ENCODE data around the gene NBAS.
"Not testable (repeated sequence)": the region's sequence is repeated elsewhere in the genome, so short reads cannot be mapped to it uniquely, and the experiment has no call there.

Gene NBAS

GRCh38 chr2:15250946-15251345 lies 310.2 kb downstream of the NBAS start:
- H3K9ac ChIP-seq (ENCODE audit: low read length); H3K4me2 ChIP-seq (ENCODE audit: low read length, poor library complexity, severe bottlenecking); H2AFZ ChIP-seq (ENCODE audit: low read depth, low read length); H3K23ac ChIP-seq (ENCODE audit: low read length in 2 of 2); H3K79me1 ChIP-seq (replicated peaks; ENCODE audit: low read length, poor library complexity, severe bottlenecking); H3K4me1 ChIP-seq (ENCODE audit: control insufficient read depth, insufficient read depth, low read depth, low read length); H4K91ac ChIP-seq (ENCODE audit: low read length); H3K27ac ChIP-seq (ENCODE audit: low read length, poor library complexity, severe bottlenecking); H2BK5ac ChIP-seq (ENCODE audit: low read depth, low read length, poor library complexity, severe bottlenecking); DNase-seq; H3K27me3 ChIP-seq (ENCODE audit: control insufficient read depth in 1 of 2, insufficient read depth in 1 of 2, low read length in 2 of 2); H4K8ac ChIP-seq (ENCODE audit: low read length); H3K18ac ChIP-seq (ENCODE audit: low read depth in 1 of 2, low read length in 2 of 2); H2BK12ac ChIP-seq (ENCODE audit: low read length in 2 of 2); H2AK5ac ChIP-seq (ENCODE audit: low read length, severe bottlenecking); H3K9me3 ChIP-seq (ENCODE audit: control insufficient read depth, low read length); H2BK15ac ChIP-seq (ENCODE audit: low read depth, poor library complexity, severe bottlenecking); H2BK120ac ChIP-seq (ENCODE audit: low read depth, low read length); H3K4me3 ChIP-seq (ENCODE audit: insufficient read depth in 1 of 2, low read depth in 1 of 2, low read length in 2 of 2); H3K36me3 ChIP-seq (ENCODE audit: control insufficient read depth in 1 of 2, insufficient read depth in 2 of 2, low read depth in 1 of 2, low read length in 2 of 2); H3K14ac ChIP-seq (ENCODE audit: low read length in 2 of 2); H3K4ac ChIP-seq (ENCODE audit: low read depth in 1 of 2, low read length in 2 of 2): not testable (repeated sequence)
- 97% methylated on average over 3 of the region's 3 CpGs for WGBS

GRCh38 chr2:15246870-15247269 lies 314.3 kb downstream of the NBAS start:
- Histone ChIP-seq H3K9ac (ENCODE audit: low read length) (no peak overlapping the region), H3K27me3 (ENCODE audit: control insufficient read depth in 1 of 2, insufficient read depth in 1 of 2, low read length in 2 of 2) (no peaks in the 10 kb centered on the region), H3K27ac (ENCODE audit: low read length, poor library complexity, severe bottlenecking) (no peak overlapping the region), H3K79me1 (replicated peaks; ENCODE audit: low read length, poor library complexity, severe bottlenecking) (peaks cover 18% of the 10 kb centered on the region), H4K8ac (ENCODE audit: low read length) (no peak overlapping the region), H2BK15ac (ENCODE audit: low read depth, poor library complexity, severe bottlenecking) (no peak overlapping the region), H3K4ac (ENCODE audit: low read depth in 1 of 2, low read length in 2 of 2) (no peak overlapping the region), H4K91ac (ENCODE audit: low read length) (no peak overlapping the region), H3K4me1 (ENCODE audit: control insufficient read depth, insufficient read depth, low read depth, low read length) (no peaks in the 10 kb centered on the region), H2BK12ac (ENCODE audit: low read length in 2 of 2) (no peak overlapping the region), H2BK5ac (ENCODE audit: low read depth, low read length, poor library complexity, severe bottlenecking) (no peak overlapping the region), H3K36me3 (ENCODE audit: control insufficient read depth in 1 of 2, insufficient read depth in 2 of 2, low read depth in 1 of 2, low read length in 2 of 2) (peaks cover 0 to 4% of the 10 kb centered on the region in 2 experiments), H3K4me2 (ENCODE audit: low read length, poor library complexity, severe bottlenecking) (no peak overlapping the region), H3K4me3 (ENCODE audit: insufficient read depth in 1 of 2, low read depth in 1 of 2, low read length in 2 of 2) (no peak overlapping the region), H3K18ac (ENCODE audit: low read depth in 1 of 2, low read length in 2 of 2) (no peak overlapping the region), H3K9me3 (ENCODE audit: control insufficient read depth, low read length) (no peaks in the 10 kb centered on the region), H3K23ac (ENCODE audit: low read length in 2 of 2) (no peak overlapping the region), H2BK120ac (ENCODE audit: low read depth, low read length) (no peak overlapping the region), H2AFZ (ENCODE audit: low read depth, low read length) (no peak overlapping the region), H3K14ac (ENCODE audit: low read length in 2 of 2) (no peak overlapping the region), H2AK5ac (ENCODE audit: low read length, severe bottlenecking) (no peak overlapping the region)
- no peak for DNase-seq
- 100% methylated on average over 5 of the region's 5 CpGs for WGBS

- Histone ChIP-seq H2BK15ac (ENCODE audit: low read depth, poor library complexity, severe bottlenecking) (no peak overlapping the region), H3K9ac (ENCODE audit: low read length) (no peak overlapping the region), H3K36me3 (ENCODE audit: control insufficient read depth in 1 of 2, insufficient read depth in 2 of 2, low read depth in 1 of 2, low read length in 2 of 2) (peaks cover 0 to 4% of the 10 kb centered on the region in 2 experiments), H3K79me1 (replicated peaks; ENCODE audit: low read length, poor library complexity, severe bottlenecking) (peaks cover 18% of the 10 kb centered on the region), H3K14ac (ENCODE audit: low read length in 2 of 2) (no peak overlapping the region), H4K91ac (ENCODE audit: low read length) (no peak overlapping the region), H3K27me3 (ENCODE audit: control insufficient read depth in 1 of 2, insufficient read depth in 1 of 2, low read length in 2 of 2) (no peaks in the 10 kb centered on the region), H2BK5ac (ENCODE audit: low read depth, low read length, poor library complexity, severe bottlenecking) (no peak overlapping the region), H2AFZ (ENCODE audit: low read depth, low read length) (no peak overlapping the region), H3K18ac (ENCODE audit: low read depth in 1 of 2, low read length in 2 of 2) (no peak overlapping the region), H2AK5ac (ENCODE audit: low read length, severe bottlenecking) (no peak overlapping the region), H4K8ac (ENCODE audit: low read length) (no peak overlapping the region), H3K9me3 (ENCODE audit: control insufficient read depth, low read length) (no peaks in the 10 kb centered on the region), H3K4me3 (ENCODE audit: insufficient read depth in 1 of 2, low read depth in 1 of 2, low read length in 2 of 2) (no peak overlapping the region), H3K23ac (ENCODE audit: low read length in 2 of 2) (no peak overlapping the region), H2BK120ac (ENCODE audit: low read depth, low read length) (no peak overlapping the region), H2BK12ac (ENCODE audit: low read length in 2 of 2) (no peak overlapping the region), H3K27ac (ENCODE audit: low read length, poor library complexity, severe bottlenecking) (no peak overlapping the region), H3K4ac (ENCODE audit: low read depth in 1 of 2, low read length in 2 of 2) (no peak overlapping the region), H3K4me2 (ENCODE audit: low read length, poor library complexity, severe bottlenecking) (no peak overlapping the region), H3K4me1 (ENCODE audit: control insufficient read depth, insufficient read depth, low read depth, low read length) (no peaks in the 10 kb centered on the region)
- no CpG with 5 or more reads among the region's 6 CpGs for WGBS
- peak; percentile 20 for DNase-seq
Observed at GRCh38 chr2:15243762-15244161, 317.4 kb downstream of the NBAS start.

GRCh38 chr2:15242936-15243461 lies 318.1 kb downstream of the NBAS start:
- H3K4me1 ChIP-seq (ENCODE audit: control insufficient read depth, insufficient read depth, low read depth, low read length): no peaks in the 10 kb centered on the region
- H3K36me3 ChIP-seq (ENCODE audit: control insufficient read depth in 1 of 2, insufficient read depth in 2 of 2, low read depth in 1 of 2, low read length in 2 of 2): peaks cover 0 to 4% of the 10 kb centered on the region in 2 experiments
- no peak for DNase-seq
- no peak overlapping the region for H3K27ac ChIP-seq (ENCODE audit: low read length, poor library complexity, severe bottlenecking)
- H2BK15ac ChIP-seq (ENCODE audit: low read depth, poor library complexity, severe bottlenecking): no peak overlapping the region
- no peak overlapping the region for H2BK120ac ChIP-seq (ENCODE audit: low read depth, low read length)
- no peak overlapping the region for H2AK5ac ChIP-seq (ENCODE audit: low read length, severe bottlenecking)
- H3K18ac ChIP-seq (ENCODE audit: low read depth in 1 of 2, low read length in 2 of 2): no peak overlapping the region
- no peak overlapping the region for H4K8ac ChIP-seq (ENCODE audit: low read length)
- no peaks in the 10 kb centered on the region for H3K9me3 ChIP-seq (ENCODE audit: control insufficient read depth, low read length)
- no peak overlapping the region for H3K4me2 ChIP-seq (ENCODE audit: low read length, poor library complexity, severe bottlenecking)
- H3K23ac ChIP-seq (ENCODE audit: low read length in 2 of 2): no peak overlapping the region
- no peak overlapping the region for H3K4ac ChIP-seq (ENCODE audit: low read depth in 1 of 2, low read length in 2 of 2)
- 95% methylated on average over 3 of the region's 3 CpGs for WGBS
- no peak overlapping the region for H3K4me3 ChIP-seq (ENCODE audit: insufficient read depth in 1 of 2, low read depth in 1 of 2, low read length in 2 of 2)
- no peak overlapping the region for H2AFZ ChIP-seq (ENCODE audit: low read depth, low read length)
- no peak overlapping the region for H2BK12ac ChIP-seq (ENCODE audit: low read length in 2 of 2)
- no peak overlapping the region for H3K14ac ChIP-seq (ENCODE audit: low read length in 2 of 2)
- H3K79me1 ChIP-seq (replicated peaks; ENCODE audit: low read length, poor library complexity, severe bottlenecking): peaks cover 18% of the 10 kb centered on the region
- no peak overlapping the region for H4K91ac ChIP-seq (ENCODE audit: low read length)
- H3K27me3 ChIP-seq (ENCODE audit: control insufficient read depth in 1 of 2, insufficient read depth in 1 of 2, low read length in 2 of 2): no peaks in the 10 kb centered on the region
- H3K9ac ChIP-seq (ENCODE audit: low read length): no peak overlapping the region
- H2BK5ac ChIP-seq (ENCODE audit: low read depth, low read length, poor library complexity, severe bottlenecking): no peak overlapping the region
